Coronary artery (tissue), 2 donors: Measurements from ENCODE around the gene ANXA7.
"Not testable (repeated sequence)": the region's sequence is repeated elsewhere in the genome, so short reads cannot be mapped to it uniquely, and the experiment has no call there.

ENCODE experiments used
- DNase-seq: peaks from one replicate; pipeline ENCODE4 v3.0.0-alpha.2; 2017; ENCODE audit warnings: low spot score
- H3K27ac ChIP-seq, 2 donors: fragments of 200-600 bp; sonication (generic); one replicate each; pipeline ENCODE4 v1.5.1; 2016 to 2019
- H3K4me3 ChIP-seq: fragments of 200-600 bp; sonication (generic); 2 replicates; pipeline ENCODE4 v1.5.1; 2016; ENCODE audit warnings: mild to moderate bottlenecking, moderate library complexity
- TF ChIP-seq, protein P1 (sequence below): fragments of 200-600 bp; sonication (generic); IDR thresholded peaks from one replicate; pipeline ENCODE4 v1.5.1; 2019; ENCODE audit warnings: antibody characterized with exemption

The ANXA7 gene

DNA sequence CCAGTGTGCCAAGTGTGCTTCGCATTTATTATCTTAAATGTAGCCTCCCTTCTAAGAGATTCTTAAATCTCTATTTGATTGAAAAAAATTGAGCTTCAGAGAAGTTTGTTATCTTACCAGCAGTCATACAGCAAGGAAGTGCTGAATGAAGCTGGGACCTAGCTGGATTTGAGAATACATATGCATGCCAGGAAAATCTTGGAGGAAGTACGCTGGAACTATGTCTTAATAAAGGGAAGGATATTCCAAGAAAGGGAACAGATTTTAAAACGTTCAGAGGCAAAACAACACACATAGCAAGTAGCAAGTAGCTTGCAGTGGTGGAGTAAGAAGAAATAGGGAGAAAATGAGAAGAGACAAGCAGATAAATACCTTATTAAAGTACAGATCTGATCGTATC is 56.7 kb downstream of the ANXA7 start:
- Histone ChIP-seq H3K4me3 (no peak overlapping the region), H3K27ac (no peak overlapping the region)
- TF ChIP-seq, protein P1, sequence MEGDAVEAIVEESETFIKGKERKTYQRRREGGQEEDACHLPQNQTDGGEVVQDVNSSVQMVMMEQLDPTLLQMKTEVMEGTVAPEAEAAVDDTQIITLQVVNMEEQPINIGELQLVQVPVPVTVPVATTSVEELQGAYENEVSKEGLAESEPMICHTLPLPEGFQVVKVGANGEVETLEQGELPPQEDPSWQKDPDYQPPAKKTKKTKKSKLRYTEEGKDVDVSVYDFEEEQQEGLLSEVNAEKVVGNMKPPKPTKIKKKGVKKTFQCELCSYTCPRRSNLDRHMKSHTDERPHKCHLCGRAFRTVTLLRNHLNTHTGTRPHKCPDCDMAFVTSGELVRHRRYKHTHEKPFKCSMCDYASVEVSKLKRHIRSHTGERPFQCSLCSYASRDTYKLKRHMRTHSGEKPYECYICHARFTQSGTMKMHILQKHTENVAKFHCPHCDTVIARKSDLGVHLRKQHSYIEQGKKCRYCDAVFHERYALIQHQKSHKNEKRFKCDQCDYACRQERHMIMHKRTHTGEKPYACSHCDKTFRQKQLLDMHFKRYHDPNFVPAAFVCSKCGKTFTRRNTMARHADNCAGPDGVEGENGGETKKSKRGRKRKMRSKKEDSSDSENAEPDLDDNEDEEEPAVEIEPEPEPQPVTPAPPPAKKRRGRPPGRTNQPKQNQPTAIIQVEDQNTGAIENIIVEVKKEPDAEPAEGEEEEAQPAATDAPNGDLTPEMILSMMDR = no peak
- no peak for DNase-seq

DNA sequence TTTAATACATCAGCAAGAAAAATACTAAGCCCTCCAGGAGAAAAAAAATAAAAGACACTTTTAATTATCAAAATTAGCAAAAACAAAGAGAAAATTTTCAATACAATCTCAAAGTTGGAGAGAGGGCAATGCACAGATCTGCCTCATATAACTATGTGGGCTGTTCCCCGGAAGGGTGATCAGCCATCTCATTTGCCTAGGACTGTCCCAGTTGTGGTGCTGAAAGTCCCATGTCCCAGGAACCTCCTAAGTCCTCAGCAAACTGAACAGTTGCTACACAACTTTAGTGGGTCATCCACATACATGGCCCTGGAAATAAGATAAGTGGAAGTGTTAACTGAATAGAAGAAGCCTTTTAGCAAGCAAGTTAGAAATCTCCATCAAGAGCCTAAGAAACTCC is 69.6 kb downstream of the ANXA7 start:
- no peak overlapping the region for H3K27ac ChIP-seq
- TF ChIP-seq, protein P1 = no peak
- no peak overlapping the region for H3K4me3 ChIP-seq
- no peak for DNase-seq

DNA sequence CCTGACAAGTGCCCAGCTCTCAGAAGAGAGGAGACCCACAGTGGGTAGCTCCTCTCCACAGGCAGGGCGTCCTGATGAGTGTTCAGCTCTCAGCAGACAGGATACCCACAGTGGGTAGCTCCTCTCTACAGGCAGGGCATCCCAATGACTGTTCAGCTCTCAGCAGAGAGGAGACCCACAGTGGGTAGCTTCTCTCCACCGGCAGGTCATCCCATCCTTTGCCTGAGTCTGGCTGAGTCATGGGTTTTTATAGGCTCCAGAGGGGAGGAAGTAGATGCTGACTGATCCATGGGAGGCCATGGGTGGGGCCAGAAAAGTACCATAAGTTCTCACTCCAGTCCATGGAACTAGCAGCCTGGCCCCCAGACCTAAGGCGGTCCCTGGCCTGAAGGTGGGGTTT is 73.7 kb downstream of the ANXA7 start:
- no peak for DNase-seq
- H3K4me3 ChIP-seq = no peak overlapping the region
- TF ChIP-seq, protein P1 = no peak
- H3K27ac ChIP-seq = no peak overlapping the region

DNA sequence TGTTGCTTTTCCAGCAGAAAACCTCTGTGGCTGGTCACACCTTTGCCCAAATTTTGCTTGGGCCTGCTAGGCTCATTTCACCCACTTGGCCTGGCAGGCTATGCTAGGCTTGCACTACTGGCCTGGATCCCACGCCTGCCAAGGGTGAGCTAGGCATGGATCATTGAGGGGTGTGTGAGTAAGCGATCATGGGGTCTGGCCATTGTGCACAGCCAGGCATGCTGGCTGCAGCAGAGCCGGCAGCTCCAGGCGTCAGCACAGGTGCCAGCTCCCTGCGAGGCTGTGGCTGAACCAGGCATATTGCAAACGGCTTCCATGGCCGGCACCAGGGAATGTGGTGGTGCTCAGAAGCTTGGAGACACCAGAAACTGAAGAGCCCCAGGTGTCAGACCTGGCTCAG is 74.4 kb downstream of the ANXA7 start:
- Histone ChIP-seq H3K27ac (no peak overlapping the region), H3K4me3 (no peak overlapping the region)
- TF ChIP-seq, protein P1 = no peak
- DNase-seq = no peak

DNA sequence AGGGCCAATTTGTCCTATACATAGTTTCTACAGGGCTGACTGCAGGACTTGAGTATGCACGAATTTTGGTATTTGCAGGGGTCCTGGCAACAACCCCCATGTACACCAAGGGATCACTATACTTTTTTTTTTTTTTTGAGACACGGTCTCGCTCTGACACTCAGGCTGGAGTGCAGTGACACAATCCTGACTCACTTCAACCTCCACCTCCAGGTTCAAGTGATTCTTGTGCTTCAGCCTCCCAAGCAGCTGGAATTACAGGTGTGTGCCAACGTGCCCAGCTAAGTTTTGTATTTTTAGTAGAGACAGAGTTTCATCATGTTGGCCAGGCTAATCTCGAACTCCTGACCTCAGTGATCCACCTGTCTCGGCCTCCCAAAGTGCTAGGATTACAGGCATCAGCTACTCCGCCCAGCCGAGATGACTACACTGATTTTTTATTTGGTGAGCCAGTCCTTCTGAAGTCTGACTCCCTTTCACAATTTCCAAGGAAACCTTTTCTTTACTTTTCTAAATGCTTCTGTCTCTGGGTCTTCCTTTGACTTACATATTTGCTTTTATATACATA is 75.0 kb downstream of the ANXA7 start:
- no peak overlapping the region for H3K4me3 ChIP-seq
- DNase-seq = no peak
- TF ChIP-seq, protein P1 = no peak
- H3K27ac ChIP-seq = no peak overlapping the region

DNA sequence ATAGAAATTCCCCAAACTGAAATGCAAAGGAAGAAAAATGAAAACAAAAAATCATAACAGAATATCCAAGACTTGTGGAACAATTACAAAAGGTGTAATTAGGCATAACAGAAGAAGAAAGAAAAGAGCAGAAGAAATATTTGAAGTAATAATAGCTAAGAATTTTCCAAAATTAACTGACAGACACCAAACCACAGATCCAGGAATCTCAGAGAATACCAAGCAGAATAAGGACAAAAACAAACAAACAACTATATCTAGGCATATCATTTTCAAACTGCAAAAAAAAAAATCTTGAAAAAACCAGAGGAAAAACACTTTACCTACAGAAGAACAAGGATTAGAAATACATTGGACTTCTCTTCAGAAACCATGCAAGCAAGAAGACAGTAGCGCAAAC is 80.7 kb downstream of the ANXA7 start:
- TF ChIP-seq, protein P1 = no peak
- H3K27ac ChIP-seq = no peak overlapping the region
- no peak for DNase-seq

DNA sequence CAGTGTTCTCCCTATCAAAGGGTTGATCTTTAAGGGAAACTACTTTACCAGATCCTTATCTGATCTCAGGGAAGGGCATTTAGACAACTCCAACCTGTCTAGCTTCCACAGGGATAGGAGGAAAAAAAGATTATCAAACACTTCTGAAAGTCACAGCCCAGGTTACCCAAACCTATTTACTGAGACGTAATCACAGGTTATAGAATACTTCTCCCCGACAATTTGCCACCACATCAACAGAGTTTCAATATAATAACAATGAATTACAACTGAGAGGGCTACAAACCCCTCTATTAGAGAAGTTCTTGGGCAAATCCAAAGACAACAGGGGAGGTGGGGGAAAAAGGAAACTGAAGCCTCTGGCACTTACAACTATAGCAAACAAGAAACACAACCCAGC is 81.5 kb downstream of the ANXA7 start:
- TF ChIP-seq, protein P1 = no peak
- no peak for DNase-seq
- Histone ChIP-seq H3K4me3 (no peak overlapping the region), H3K27ac (no peak overlapping the region)

More for the DNA sequence above, 80.7 kb downstream of the ANXA7 start:
- H3K4me3 ChIP-seq = no peak overlapping the region

DNA sequence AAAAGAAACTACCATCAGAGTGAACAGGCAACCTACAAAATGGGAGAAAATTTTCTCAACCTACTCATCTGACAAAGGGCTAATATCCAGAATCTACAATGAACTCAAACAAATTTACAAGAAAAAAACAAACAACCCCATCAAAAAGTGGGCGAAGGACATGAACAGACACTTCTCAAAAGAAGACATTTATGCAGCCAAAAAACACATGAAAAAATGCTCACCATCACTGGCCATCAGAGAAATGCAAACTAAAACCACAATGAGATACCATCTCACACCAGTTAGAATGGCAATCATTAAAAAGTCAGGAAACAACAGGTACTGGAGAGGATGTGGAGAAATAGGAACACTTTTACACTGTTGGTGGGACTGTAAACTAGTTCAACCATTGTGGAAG is 85.3 kb downstream of the ANXA7 start:
- H3K4me3 ChIP-seq, DNase-seq, H3K27ac ChIP-seq: not testable (repeated sequence)

DNA sequence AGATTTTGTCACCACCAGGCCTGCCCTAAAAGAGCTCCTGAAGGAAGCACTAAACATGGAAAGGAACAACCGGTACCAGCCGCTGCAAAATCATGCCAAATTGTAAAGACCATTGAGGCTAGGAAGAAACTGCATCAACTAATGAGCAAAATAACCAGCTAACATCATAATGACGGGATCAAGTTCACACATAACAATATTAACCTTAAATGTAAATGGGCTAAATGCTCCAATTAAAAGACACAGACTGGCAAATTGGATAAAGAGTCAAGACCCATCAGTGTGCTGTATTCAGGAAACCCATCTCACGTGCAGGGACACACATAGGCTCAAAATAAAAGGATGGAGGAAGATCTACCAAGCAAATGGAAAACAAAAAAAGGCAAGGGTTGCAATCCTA is 88.6 kb downstream of the ANXA7 start:
- not testable (repeated sequence) for H3K27ac ChIP-seq, DNase-seq, H3K4me3 ChIP-seq
